ENCODE measurements around the gene ANKMY2. TPM values are rescaled to one million over a fixed set of nuclear protein-coding genes. Genes with fewer than 3 reads are reported as not detected.

ANKMY2 gene
- polyA plus RNA-seq (2013), result 23.8 TPM

GRCh38 chr7:16645593-16646471 lies at the start of gene ANKMY2, which contains the start of gene BZW2:
Gene ANKMY2 (minus strand): TSS chr7:16645754. CDS start chr7:16645573, 181 bp downstream.
Gene BZW2 (plus strand): TSS chr7:16646181. CDS start chr7:16665444, 19,263 bp downstream.
- Histone ChIP-seq H3K36me3 (ENCODE audit: control insufficient read depth in 4 of 4, insufficient read depth in 4 of 4, low read length in 3 of 4) (peaks cover 0 to 10% (median 0%) of the 10 kb centered on the region in 4 experiments), H3K27ac (ENCODE audit: insufficient read depth in 1 of 2, low read depth in 1 of 2, low read length in 2 of 2, poor library complexity in 1 of 2, severe bottlenecking in 2 of 2) (peak within 1 kb of the TSS; percentile 89 to 98), H3K4me3 (ENCODE audit: control insufficient read depth in 1 of 7, extremely low read depth in 1 of 7, insufficient read depth in 4 of 7, low read depth in 2 of 7, low read length in 6 of 7) (peak within 1 kb of the TSS; percentile 78 to 99 (median 95)), H3K4me1 (ENCODE audit: control extremely low read depth in 1 of 4, control insufficient read depth in 4 of 4, insufficient read depth in 4 of 4, low read length in 3 of 4) (peaks cover 20 to 52% (median 40%) of the 10 kb centered on the region in 4 experiments), H3K9me3 (ENCODE audit: control extremely low read depth in 1 of 5, control insufficient read depth in 4 of 5, insufficient read depth in 2 of 5, low read depth in 1 of 5, low read length in 4 of 5) (no peaks in the 10 kb centered on the region), H3K27me3 (replicated peaks in 2 of 5; ENCODE audit: control insufficient read depth in 4 of 5, insufficient read depth in 5 of 5, low read length in 4 of 5) (no peaks in the 10 kb centered on the region)
- POLR2A ChIA-PET, result interaction anchor here (0.7 to 1.4 kb wide), 3 partner anchors 46 to 113 kb away, joined by 3 to 4 read pairs (median 3); no protein-coding TSS in a partner anchor
- WGBS (ENCODE audit: insufficient coverage), result 0% methylated on average over 46 of the region's 73 CpGs
- DNase-seq, result peak; percentile 95 to 98 (median 98)
- CTCF ChIA-PET, result interaction anchor here (1.0 to 1.1 kb wide), 4 partner anchors 12 to 48 kb away, joined by 3 to 4 read pairs (median 3); no protein-coding TSS in a partner anchor

- POLR2A ChIA-PET, result no interaction called here
- H3K27ac ChIP-seq (ENCODE audit: insufficient read depth in 1 of 2, low read depth in 1 of 2, low read length in 2 of 2, poor library complexity in 1 of 2, severe bottlenecking in 2 of 2), result no peak overlapping the region
- H3K4me1 ChIP-seq (ENCODE audit: control extremely low read depth in 1 of 4, control insufficient read depth in 4 of 4, insufficient read depth in 4 of 4, low read length in 3 of 4), result no peaks in the 10 kb centered on the region
- no peaks in the 10 kb centered on the region for H3K9me3 ChIP-seq (ENCODE audit: control extremely low read depth in 1 of 5, control insufficient read depth in 4 of 5, insufficient read depth in 2 of 5, low read depth in 1 of 5, low read length in 4 of 5)
- peaks cover 30 to 86% (median 61%) of the 10 kb centered on the region in 4 experiments for H3K36me3 ChIP-seq (ENCODE audit: control insufficient read depth in 4 of 4, insufficient read depth in 4 of 4, low read length in 3 of 4)
- no peaks in the 10 kb centered on the region for H3K27me3 ChIP-seq (replicated peaks in 2 of 5; ENCODE audit: control insufficient read depth in 4 of 5, insufficient read depth in 5 of 5, low read length in 4 of 5)
- DNase-seq, result no peak
- WGBS (ENCODE audit: insufficient coverage), result 100% methylated on average over 3 of the region's 6 CpGs
- no peak overlapping the region for H3K4me3 ChIP-seq (ENCODE audit: control insufficient read depth in 1 of 7, extremely low read depth in 1 of 7, insufficient read depth in 4 of 7, low read depth in 2 of 7, low read length in 6 of 7)
- CTCF ChIA-PET, result interaction anchor here (0.9 to 3.6 kb wide), 13 partner anchors 9 to 225 kb away, joined by 3 to 21 read pairs (median 4); no protein-coding TSS in a partner anchor
These were observed 49.3 kb upstream of the ANKMY2 start for GRCh38 chr7:16694806-16695205.

- no peaks in the 10 kb centered on the region for H3K27me3 ChIP-seq (replicated peaks in 2 of 5; ENCODE audit: control insufficient read depth in 4 of 5, insufficient read depth in 5 of 5, low read length in 4 of 5)
- POLR2A ChIA-PET, result no interaction called here
- peaks cover 28 to 84% (median 55%) of the 10 kb centered on the region in 4 experiments for H3K36me3 ChIP-seq (ENCODE audit: control insufficient read depth in 4 of 4, insufficient read depth in 4 of 4, low read length in 3 of 4)
These were observed 48.2 kb upstream of the ANKMY2 start for GRCh38 chr7:16693601-16694318.

GRCh38 chr7:16691241-16691640 lies 45.7 kb upstream of the ANKMY2 start:
- ChIA-PET POLR2A (interaction anchor here (1.5 kb wide), 1 partner anchor 45 kb away, joined by 4 read pairs; the partner anchor contains the start of genes ANKMY2 and BZW2), CTCF (interaction anchor here (0.8 to 2.5 kb wide), 6 partner anchors 11 to 225 kb away, joined by 3 to 5 read pairs (median 4); no protein-coding TSS in a partner anchor)
- Histone ChIP-seq H3K27me3 (replicated peaks in 2 of 5; ENCODE audit: control insufficient read depth in 4 of 5, insufficient read depth in 5 of 5, low read length in 4 of 5) (no peaks in the 10 kb centered on the region), H3K4me3 (ENCODE audit: control insufficient read depth in 1 of 7, extremely low read depth in 1 of 7, insufficient read depth in 4 of 7, low read depth in 2 of 7, low read length in 6 of 7) (no peak overlapping the region), H3K9me3 (ENCODE audit: control extremely low read depth in 1 of 5, control insufficient read depth in 4 of 5, insufficient read depth in 2 of 5, low read depth in 1 of 5, low read length in 4 of 5) (no peaks in the 10 kb centered on the region), H3K27ac (ENCODE audit: insufficient read depth in 1 of 2, low read depth in 1 of 2, low read length in 2 of 2, poor library complexity in 1 of 2, severe bottlenecking in 2 of 2) (no peak overlapping the region), H3K36me3 (ENCODE audit: control insufficient read depth in 4 of 4, insufficient read depth in 4 of 4, low read length in 3 of 4) (peaks cover 15 to 73% (median 38%) of the 10 kb centered on the region in 4 experiments), H3K4me1 (ENCODE audit: control extremely low read depth in 1 of 4, control insufficient read depth in 4 of 4, insufficient read depth in 4 of 4, low read length in 3 of 4) (no peaks in the 10 kb centered on the region)
- WGBS (ENCODE audit: insufficient coverage), result 100% methylated on average over 3 of the region's 4 CpGs
- DNase-seq, result no peak

More at GRCh38 chr7:16693601-16694318, 48.2 kb upstream of the ANKMY2 start:
- no peak for DNase-seq
- no peaks in the 10 kb centered on the region for H3K4me1 ChIP-seq (ENCODE audit: control extremely low read depth in 1 of 4, control insufficient read depth in 4 of 4, insufficient read depth in 4 of 4, low read length in 3 of 4)
- CTCF ChIA-PET, result interaction anchor here (0.6 to 3.6 kb wide), 8 partner anchors 22 to 638 kb away, joined by 3 to 21 read pairs (median 5); partner anchors contain the start of genes ANKMY2 and BZW2
- H3K9me3 ChIP-seq (ENCODE audit: control extremely low read depth in 1 of 5, control insufficient read depth in 4 of 5, insufficient read depth in 2 of 5, low read depth in 1 of 5, low read length in 4 of 5), result no peaks in the 10 kb centered on the region
- H3K4me3 ChIP-seq (ENCODE audit: control insufficient read depth in 1 of 7, extremely low read depth in 1 of 7, insufficient read depth in 4 of 7, low read depth in 2 of 7, low read length in 6 of 7), result no peak overlapping the region
- H3K27ac ChIP-seq (ENCODE audit: insufficient read depth in 1 of 2, low read depth in 1 of 2, low read length in 2 of 2, poor library complexity in 1 of 2, severe bottlenecking in 2 of 2), result no peak overlapping the region
- 100% methylated on average over 1 of the region's 2 CpGs for WGBS (ENCODE audit: insufficient coverage)

GRCh38 chr7:16688249-16688648 lies 42.7 kb upstream of the ANKMY2 start:
- Histone ChIP-seq H3K27ac (ENCODE audit: insufficient read depth in 1 of 2, low read depth in 1 of 2, low read length in 2 of 2, poor library complexity in 1 of 2, severe bottlenecking in 2 of 2) (peak overlapping the region in 1 of 2 experiments; percentile 8), H3K9me3 (ENCODE audit: control extremely low read depth in 1 of 5, control insufficient read depth in 4 of 5, insufficient read depth in 2 of 5, low read depth in 1 of 5, low read length in 4 of 5) (no peaks in the 10 kb centered on the region), H3K4me3 (ENCODE audit: control insufficient read depth in 1 of 7, extremely low read depth in 1 of 7, insufficient read depth in 4 of 7, low read depth in 2 of 7, low read length in 6 of 7) (no peak overlapping the region), H3K4me1 (ENCODE audit: control extremely low read depth in 1 of 4, control insufficient read depth in 4 of 4, insufficient read depth in 4 of 4, low read length in 3 of 4) (peaks cover 0 to 17% (median 4%) of the 10 kb centered on the region in 4 experiments), H3K27me3 (replicated peaks in 2 of 5; ENCODE audit: control insufficient read depth in 4 of 5, insufficient read depth in 5 of 5, low read length in 4 of 5) (no peaks in the 10 kb centered on the region), H3K36me3 (ENCODE audit: control insufficient read depth in 4 of 4, insufficient read depth in 4 of 4, low read length in 3 of 4) (peaks cover 17 to 73% (median 31%) of the 10 kb centered on the region in 4 experiments)
- ChIA-PET CTCF (interaction anchor here (1.2 to 1.8 kb wide), 3 partner anchors 8 to 14 kb away, joined by 3 to 8 read pairs (median 4); no protein-coding TSS in a partner anchor), POLR2A (no interaction called here)
- WGBS (ENCODE audit: insufficient coverage), result 95% methylated on average over 2 of the region's 2 CpGs
- DNase-seq, result peak in 1 of 3 donors; percentile 13

GRCh38 chr7:16685535-16685934 lies 40.0 kb upstream of the ANKMY2 start:
- WGBS (ENCODE audit: insufficient coverage), result 100% methylated on average over 2 of the region's 2 CpGs
- POLR2A ChIA-PET, result no interaction called here
- CTCF ChIA-PET, result interaction anchor here (1.4 kb wide), 1 partner anchor 9 kb away, joined by 3 read pairs; no protein-coding TSS in a partner anchor

More at GRCh38 chr7:16685535-16685934, 40.0 kb upstream of the ANKMY2 start:
- Histone ChIP-seq H3K4me1 (ENCODE audit: control extremely low read depth in 1 of 4, control insufficient read depth in 4 of 4, insufficient read depth in 4 of 4, low read length in 3 of 4) (peaks cover 0 to 17% (median 4%) of the 10 kb centered on the region in 4 experiments), H3K27me3 (replicated peaks in 2 of 5; ENCODE audit: control insufficient read depth in 4 of 5, insufficient read depth in 5 of 5, low read length in 4 of 5) (no peaks in the 10 kb centered on the region), H3K4me3 (ENCODE audit: control insufficient read depth in 1 of 7, extremely low read depth in 1 of 7, insufficient read depth in 4 of 7, low read depth in 2 of 7, low read length in 6 of 7) (no peak overlapping the region), H3K36me3 (ENCODE audit: control insufficient read depth in 4 of 4, insufficient read depth in 4 of 4, low read length in 3 of 4) (peaks cover 23 to 71% (median 32%) of the 10 kb centered on the region in 4 experiments), H3K9me3 (ENCODE audit: control extremely low read depth in 1 of 5, control insufficient read depth in 4 of 5, insufficient read depth in 2 of 5, low read depth in 1 of 5, low read length in 4 of 5) (no peaks in the 10 kb centered on the region), H3K27ac (ENCODE audit: insufficient read depth in 1 of 2, low read depth in 1 of 2, low read length in 2 of 2, poor library complexity in 1 of 2, severe bottlenecking in 2 of 2) (no peak overlapping the region)
- DNase-seq, result no peak
